HCT116 (cell line): ENCODE measurements around the gene SMCR8. TPM values are rescaled to one million over a fixed set of nuclear protein-coding genes. Genes with fewer than 3 reads are reported as not detected.
A peak's percentile ranks its signal among the peaks of the same experiment; 100 is the strongest.

Experiments
- ATAC-seq: fragments of 200-7000 bp; cut with Tn5 transposase; 2 replicates; pipeline ENCODE4 v1.9.1; 2020; ENCODE audit warnings: mild to moderate bottlenecking, moderate library complexity
- BruUV-seq: library from RNA; stranded (reverse); fragments of 400-500 nt; replicated peaks from 2 replicates; lab custom pipeline; 2021; lab: Mats Ljungman, UMichigan
- CTCF ChIA-PET: fragments of 300-600 bp; sonication (Branson Sonifier 250); formaldehyde crosslinking; loops from one replicate; lab custom pipeline; 2021; ENCODE audit warnings: antibody characterized with exemption; lab: Charles Lee
- POLR2A ChIA-PET: fragments of 300-600, 350-600 bp; sonication (Branson Sonifier 250); formaldehyde crosslinking; loops from one replicate; lab custom pipeline; 2021; ENCODE audit warnings: antibody characterized with exemption; lab: Charles Lee
- RAD21 ChIA-PET, 2 experiments: fragments of 300-600 bp; sonication (Branson Sonifier 250); formaldehyde crosslinking; loops; one replicate each; lab custom pipeline; 2023; ENCODE audit warnings: low total read pairs in 2 of 2; ENCODE audit not compliant: uncharacterized antibody in 2 of 2, unreplicated experiment in 2 of 2, low non-redundant PET in 1 of 2; lab: Charles Lee
- DNase-seq: peaks from one replicate; pipeline ENCODE4 v3.0.0-alpha.2; 2010; ENCODE audit warnings: low read depth, low spot score
- H2AFZ ChIP-seq: fragments of 200-600 bp; shearing (Covaris generic), sonication (generic); 2 replicates; pipeline ENCODE4 v1.6.1; 2017; ENCODE audit warnings: low read depth, mixed run types, mixed read lengths, antibody characterized with exemption, low read length; ENCODE audit not compliant: poor library complexity, severe bottlenecking
- H3K27ac ChIP-seq: 2 replicates; pipeline ENCODE4 v1.5.1; 2012; ENCODE audit warnings: low read depth, low read length
- H3K27me3 ChIP-seq: fragments of 200-600 bp; sonication (generic); 2 replicates; pipeline ENCODE4 v1.6.1; 2016; ENCODE audit warnings: mixed run types, low read length, mixed read lengths; ENCODE audit not compliant: insufficient read depth
- H3K36me3 ChIP-seq, 2 experiments: fragments of 200-500 bp in 1 of 2; fragments of 200-600 bp in 1 of 2; sonication (Bioruptor generic) in 1 of 2; sonication (generic) in 1 of 2; 2 replicates each; pipeline versions ENCODE4 v1.5.1 to v1.6.1; 2014 to 2016; ENCODE audit warnings: low read length in 2 of 2, inconsistent platforms in 1 of 2, mixed read lengths in 1 of 2, mixed run types in 1 of 2; ENCODE audit not compliant: insufficient read depth in 2 of 2, control insufficient read depth in 1 of 2
- H3K4me1 ChIP-seq, 2 experiments: fragments of 200-600 bp in 1 of 2; sonication (generic) in 1 of 2; 2 replicates each; pipeline versions ENCODE4 v1.5.1 to v1.6.1; 2012 to 2017; ENCODE audit warnings: low read length in 2 of 2, inconsistent platforms in 1 of 2, mild to moderate bottlenecking in 1 of 2, mixed read lengths in 1 of 2, mixed run types in 1 of 2, moderate library complexity in 1 of 2; ENCODE audit not compliant: insufficient read depth in 2 of 2, control insufficient read depth in 1 of 2
- H3K4me2 ChIP-seq: fragments of 200-600 bp; sonication (generic); 2 replicates; pipeline ENCODE4 v1.6.1; 2017; ENCODE audit warnings: mixed run types, low read length, mixed read lengths
- H3K4me3 ChIP-seq, 2 experiments: fragments of 200-600 bp in 1 of 2; sonication (generic) in 1 of 2; replicated peaks in 1 of 2; 2 replicates each; pipeline ENCODE4 v1.5.1; 2011 to 2016; ENCODE audit warnings: low read length in 2 of 2, control low read depth in 1 of 2, low read depth in 1 of 2, mild to moderate bottlenecking in 1 of 2, mixed read lengths in 1 of 2, mixed run types in 1 of 2
- H3K79me2 ChIP-seq: fragments of 200-600 bp; sonication (generic); 2 replicates; pipeline ENCODE4 v1.6.1; 2017; ENCODE audit warnings: mild to moderate bottlenecking, mixed run types, low read length, moderate library complexity, mixed read lengths; ENCODE audit not compliant: insufficient read depth
- H3K9ac ChIP-seq: fragments of 200-600 bp; sonication (generic); 2 replicates; pipeline ENCODE4 v1.6.1; 2016; ENCODE audit warnings: low read length, mixed read lengths
- H3K9me2 ChIP-seq: fragments of 200-600 bp; sonication (generic), shearing (Covaris generic); 2 replicates; pipeline ENCODE4 v1.6.1; 2017; ENCODE audit warnings: mixed run types, mild to moderate bottlenecking, moderate library complexity; ENCODE audit not compliant: insufficient read depth
- H3K9me3 ChIP-seq, 2 experiments: fragments of 200-500 bp in 1 of 2; fragments of 200-600 bp in 1 of 2; sonication (Bioruptor generic) in 1 of 2; sonication (generic) in 1 of 2; 2 replicates each; pipeline ENCODE4 v1.6.1; 2014 to 2017; ENCODE audit warnings: low read length in 2 of 2, mixed read lengths in 2 of 2, inconsistent platforms in 1 of 2, low read depth in 1 of 2, mild to moderate bottlenecking in 1 of 2, mixed run types in 1 of 2, moderate library complexity in 1 of 2; ENCODE audit not compliant: control insufficient read depth in 1 of 2, insufficient read depth in 1 of 2
- H4K20me1 ChIP-seq: fragments of 200-600 bp; sonication (generic), shearing (Covaris generic); 2 replicates; pipeline ENCODE4 v1.6.1; 2017; ENCODE audit warnings: mixed run types, mild to moderate bottlenecking, moderate library complexity; ENCODE audit not compliant: insufficient read depth
- POLR2A ChIP-seq: IDR thresholded peaks from 2 replicates; pipeline ENCODE4 v1.7.0; 2011; ENCODE audit warnings: borderline replicate concordance; ENCODE audit not compliant: insufficient read depth, insufficient read length; ENCODE audit errors: extremely low read depth
- POLR2AphosphoS5 ChIP-seq: IDR thresholded peaks from 2 replicates; pipeline ENCODE4 v1.6.1; 2011; ENCODE audit warnings: mild to moderate bottlenecking, low read depth, low read length, moderate library complexity
- SIN3A ChIP-seq: IDR thresholded peaks from 2 replicates; pipeline ENCODE4 v1.6.1; 2012; ENCODE audit warnings: low read depth
- ZFX ChIP-seq: fragments of 450-650 bp; IDR thresholded peaks from 2 replicates; pipeline ENCODE4 v1.6.1; 2017
- ZNF274 ChIP-seq: fragments of 200-500 bp; sonication (Bioruptor generic); IDR thresholded peaks from 2 replicates; pipeline ENCODE4 v1.6.1; 2014; ENCODE audit warnings: mild to moderate bottlenecking, low read depth, low read length, inconsistent platforms
- intact Hi-C: fragments of 100-400 bp; cut with micrococcal nuclease; formaldehyde crosslinking; loops from 2 replicates; pipeline ENCODE4 v1.10.0; 2022
- total RNA-seq: library from RNA; stranded (reverse); gene quantifications from one replicate; pipeline ENCODE4 v1.2.1, GENCODE V29; 2021; ENCODE audit not compliant: unreplicated experiment
- TF ChIP-seq, protein P1 (sequence below): IDR thresholded peaks from 2 replicates; pipeline ENCODE4 v1.6.1; 2012; ENCODE audit warnings: low read depth

Gene SMCR8
- total RNA-seq, 1 experiment from 2014 or later = 12.7 TPM

DNA sequence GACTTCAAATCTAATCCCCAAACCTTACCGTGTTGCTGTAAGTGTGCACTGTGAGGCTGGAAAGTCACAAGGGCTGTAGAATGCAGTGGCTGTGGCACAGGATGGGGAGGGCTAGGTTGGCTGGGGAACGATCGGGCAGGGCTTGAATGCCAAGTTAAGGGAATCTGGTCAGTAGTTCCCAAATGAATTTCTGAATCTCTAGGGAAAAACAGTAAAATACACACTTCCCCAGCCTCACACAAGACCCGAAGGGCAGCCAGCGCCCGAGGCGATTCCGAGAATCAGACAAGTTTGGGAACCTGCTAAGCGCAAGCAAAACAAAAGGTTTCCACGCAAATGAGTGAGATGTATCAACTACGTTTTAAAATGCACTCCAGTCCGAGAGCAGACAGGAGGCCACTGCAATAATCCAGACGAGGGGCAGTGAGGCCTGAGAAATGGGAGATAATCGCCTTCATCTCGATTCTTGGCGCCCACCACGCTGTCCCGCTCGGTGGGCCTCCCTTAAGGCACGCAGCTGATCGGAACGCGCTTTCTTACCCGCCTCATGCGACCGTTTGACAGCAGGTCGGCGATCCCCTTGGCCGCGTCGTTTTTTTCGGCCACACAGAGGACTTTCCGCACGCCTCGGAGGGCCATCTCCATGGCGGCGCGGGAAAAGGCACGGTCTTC lies 898 bp upstream of the SMCR8 start:
- peak overlapping the region; percentile 78 for H3K27ac ChIP-seq
- DNase-seq (no peak), ATAC-seq (no peak)
- peaks cover 88% of the 10 kb centered on the region for H3K79me2 ChIP-seq
- peaks cover 10 to 19% of the 10 kb centered on the region in 2 experiments for H3K4me1 ChIP-seq
- peak; percentile 46; the same call in 1 of the 2 replicates for TF ChIP-seq ZFX
- no peak for TF ChIP-seq ZNF274
- TF ChIP-seq, protein P1, sequence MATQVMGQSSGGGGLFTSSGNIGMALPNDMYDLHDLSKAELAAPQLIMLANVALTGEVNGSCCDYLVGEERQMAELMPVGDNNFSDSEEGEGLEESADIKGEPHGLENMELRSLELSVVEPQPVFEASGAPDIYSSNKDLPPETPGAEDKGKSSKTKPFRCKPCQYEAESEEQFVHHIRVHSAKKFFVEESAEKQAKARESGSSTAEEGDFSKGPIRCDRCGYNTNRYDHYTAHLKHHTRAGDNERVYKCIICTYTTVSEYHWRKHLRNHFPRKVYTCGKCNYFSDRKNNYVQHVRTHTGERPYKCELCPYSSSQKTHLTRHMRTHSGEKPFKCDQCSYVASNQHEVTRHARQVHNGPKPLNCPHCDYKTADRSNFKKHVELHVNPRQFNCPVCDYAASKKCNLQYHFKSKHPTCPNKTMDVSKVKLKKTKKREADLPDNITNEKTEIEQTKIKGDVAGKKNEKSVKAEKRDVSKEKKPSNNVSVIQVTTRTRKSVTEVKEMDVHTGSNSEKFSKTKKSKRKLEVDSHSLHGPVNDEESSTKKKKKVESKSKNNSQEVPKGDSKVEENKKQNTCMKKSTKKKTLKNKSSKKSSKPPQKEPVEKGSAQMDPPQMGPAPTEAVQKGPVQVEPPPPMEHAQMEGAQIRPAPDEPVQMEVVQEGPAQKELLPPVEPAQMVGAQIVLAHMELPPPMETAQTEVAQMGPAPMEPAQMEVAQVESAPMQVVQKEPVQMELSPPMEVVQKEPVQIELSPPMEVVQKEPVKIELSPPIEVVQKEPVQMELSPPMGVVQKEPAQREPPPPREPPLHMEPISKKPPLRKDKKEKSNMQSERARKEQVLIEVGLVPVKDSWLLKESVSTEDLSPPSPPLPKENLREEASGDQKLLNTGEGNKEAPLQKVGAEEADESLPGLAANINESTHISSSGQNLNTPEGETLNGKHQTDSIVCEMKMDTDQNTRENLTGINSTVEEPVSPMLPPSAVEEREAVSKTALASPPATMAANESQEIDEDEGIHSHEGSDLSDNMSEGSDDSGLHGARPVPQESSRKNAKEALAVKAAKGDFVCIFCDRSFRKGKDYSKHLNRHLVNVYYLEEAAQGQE = no peak
- no peak for TF ChIP-seq POLR2A
- TF ChIP-seq POLR2AphosphoS5 = no peak
- peak; percentile 27; the same call in 1 of the 2 replicates for TF ChIP-seq SIN3A
- no peaks in the 10 kb centered on the region; a peak in 1 of 4 replicates for H3K9me3 ChIP-seq
- BruUV-seq = no TSS peak
- H3K4me2 ChIP-seq = peak overlapping the region; percentile 75
- H3K27me3 ChIP-seq = no peaks in the 10 kb centered on the region
- CTCF ChIA-PET = interaction anchor here (1.0 kb wide), 1 partner anchor 14 kb away, joined by 3 read pairs; no protein-coding TSS in a partner anchor
- H3K9me2 ChIP-seq = no peaks in the 10 kb centered on the region
- H2AFZ ChIP-seq = peak overlapping the region; percentile 39
- peak overlapping the region; percentile 93 for H3K4me3 ChIP-seq
- POLR2A ChIA-PET = no interaction called here
- peaks cover 3 to 24% of the 10 kb centered on the region in 2 experiments; a peak in 2 of 4 replicates for H3K36me3 ChIP-seq
- no peaks in the 10 kb centered on the region for H4K20me1 ChIP-seq
- RAD21 ChIA-PET = no interaction called here
- intact Hi-C loops = loop anchor here (5.0 kb wide), 1 partner anchor 52 kb away; the partner anchor contains the start of gene MIEF2
- peak overlapping the region; percentile 87 for H3K9ac ChIP-seq
